ENCODE data around the gene ASGR2. TPM values are rescaled to one million over a fixed set of nuclear protein-coding genes. Genes with fewer than 3 reads are reported as not detected.
"Not testable (repeated sequence)": the region's sequence is repeated elsewhere in the genome, so short reads cannot be mapped to it uniquely, and the experiment has no call there.

ASGR2 gene
- total and polyA plus RNA-seq, 3 donors from 2014 or later, result 0.47 to 2.6 (median 1.1) TPM

DNA sequence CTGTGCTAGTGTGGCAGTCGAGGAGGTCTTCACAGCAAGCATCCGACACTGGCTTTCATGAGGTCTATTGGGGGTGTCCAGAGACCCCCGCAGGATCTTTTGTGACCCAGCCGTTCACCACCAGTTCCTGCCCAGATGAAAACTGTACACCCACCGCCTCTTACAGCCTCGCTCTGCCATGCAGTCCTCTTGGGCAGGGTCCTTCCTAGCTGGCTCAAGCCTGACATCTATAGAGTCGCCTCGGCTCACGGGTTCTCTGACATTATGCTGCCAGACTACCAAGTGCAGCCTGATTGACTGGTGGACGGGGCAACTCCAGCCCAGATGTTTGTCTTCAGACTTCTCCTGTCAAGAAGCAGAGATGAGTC is 20.0 kb downstream of the ASGR2 start:
- H3K4me1 ChIP-seq, result peaks cover 6% of the 10 kb centered on the region
- no peaks in the 10 kb centered on the region for H3K9me3 ChIP-seq
- WGBS, 2 donors, result 81 to 87% methylated on average over 6 to 10 of the region's 10 CpGs
- no peak for DNase-seq
- intact Hi-C loops (cut with DNase I; ENCODE audit: low total_unique reads), result no loop called here
- H3K36me3 ChIP-seq (ENCODE audit: low read depth, missing control alignments), result no peaks in the 10 kb centered on the region
- no peak overlapping the region for H3K4me3 ChIP-seq
- no peaks in the 10 kb centered on the region for H3K27me3 ChIP-seq
- H3K27ac ChIP-seq, result no peak overlapping the region
- TF ChIP-seq POLR2A (IDR thresholded peaks at IDR 0.05), result no peak
- TF ChIP-seq, protein P1, sequence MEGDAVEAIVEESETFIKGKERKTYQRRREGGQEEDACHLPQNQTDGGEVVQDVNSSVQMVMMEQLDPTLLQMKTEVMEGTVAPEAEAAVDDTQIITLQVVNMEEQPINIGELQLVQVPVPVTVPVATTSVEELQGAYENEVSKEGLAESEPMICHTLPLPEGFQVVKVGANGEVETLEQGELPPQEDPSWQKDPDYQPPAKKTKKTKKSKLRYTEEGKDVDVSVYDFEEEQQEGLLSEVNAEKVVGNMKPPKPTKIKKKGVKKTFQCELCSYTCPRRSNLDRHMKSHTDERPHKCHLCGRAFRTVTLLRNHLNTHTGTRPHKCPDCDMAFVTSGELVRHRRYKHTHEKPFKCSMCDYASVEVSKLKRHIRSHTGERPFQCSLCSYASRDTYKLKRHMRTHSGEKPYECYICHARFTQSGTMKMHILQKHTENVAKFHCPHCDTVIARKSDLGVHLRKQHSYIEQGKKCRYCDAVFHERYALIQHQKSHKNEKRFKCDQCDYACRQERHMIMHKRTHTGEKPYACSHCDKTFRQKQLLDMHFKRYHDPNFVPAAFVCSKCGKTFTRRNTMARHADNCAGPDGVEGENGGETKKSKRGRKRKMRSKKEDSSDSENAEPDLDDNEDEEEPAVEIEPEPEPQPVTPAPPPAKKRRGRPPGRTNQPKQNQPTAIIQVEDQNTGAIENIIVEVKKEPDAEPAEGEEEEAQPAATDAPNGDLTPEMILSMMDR (IDR thresholded peaks at IDR 0.05), result no peak

DNA sequence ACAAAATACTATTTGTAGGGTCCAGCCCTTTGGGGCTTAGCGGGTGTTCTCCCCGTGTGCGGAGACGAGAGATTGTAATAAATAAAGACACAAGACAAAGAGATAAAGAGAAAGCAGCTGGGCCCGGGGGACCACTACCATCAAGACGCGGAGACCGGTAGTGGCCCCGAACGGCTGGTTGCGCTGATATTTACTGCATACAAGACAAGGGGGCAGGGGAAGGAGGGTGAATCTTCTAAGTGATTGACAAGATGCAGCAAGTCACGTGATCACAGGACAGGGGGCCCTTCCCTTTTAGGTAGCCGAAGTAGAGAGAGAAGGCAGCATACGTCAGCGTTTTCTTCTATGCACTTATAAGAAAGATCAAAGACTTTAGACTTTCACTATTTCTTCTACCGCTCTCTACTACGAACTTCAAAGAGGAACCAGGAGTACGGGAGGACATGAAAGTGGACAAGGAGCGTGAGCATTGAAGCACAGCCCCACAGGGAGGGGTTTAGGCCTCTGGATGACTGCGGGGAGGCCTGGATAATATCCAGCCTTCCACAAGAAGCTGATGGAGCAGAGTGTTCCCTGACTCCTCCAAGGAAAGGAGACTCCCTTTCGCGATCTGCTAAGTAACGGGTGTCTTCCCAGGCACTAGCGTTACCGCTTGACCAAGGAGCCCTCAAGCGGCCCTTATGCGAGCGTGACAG is 23.2 kb downstream of the ASGR2 start:
- H3K4me1 ChIP-seq; H3K9me3 ChIP-seq; H3K27me3 ChIP-seq; intact Hi-C loops (cut with DNase I; ENCODE audit: low total_unique reads); H3K36me3 ChIP-seq (ENCODE audit: low read depth, missing control alignments): not testable (repeated sequence)
- DNase-seq, result peak; percentile 69
- Histone ChIP-seq H3K4me3 (peak overlapping the region; percentile 15 to 26), H3K27ac (peak overlapping the region; percentile 39 to 52)
- WGBS, 2 donors, result 28 to 31% methylated on average over 23 to 28 of the region's 28 CpGs

DNA sequence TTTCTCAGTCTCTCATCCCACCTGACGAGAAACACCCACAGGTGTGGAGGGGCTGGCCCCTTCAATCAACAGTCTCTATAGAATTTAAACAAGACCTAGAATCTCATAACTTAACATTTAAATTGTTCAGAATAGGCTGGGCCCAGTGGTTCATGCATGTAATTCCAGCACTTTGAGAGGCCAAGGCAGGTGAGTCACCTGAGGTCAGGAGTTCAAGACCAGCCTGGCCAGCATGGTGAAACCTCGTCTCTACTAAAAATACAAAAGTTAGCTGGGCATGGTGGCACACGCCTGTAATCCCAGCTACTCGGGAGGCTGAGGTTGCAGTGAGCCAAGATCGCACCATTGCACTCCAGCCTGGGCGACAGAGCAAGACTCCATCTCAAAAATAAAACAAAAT is 25.1 kb downstream of the ASGR2 start:
- H3K4me3 ChIP-seq; H3K36me3 ChIP-seq (ENCODE audit: low read depth, missing control alignments); DNase-seq; H3K4me1 ChIP-seq; H3K27me3 ChIP-seq; intact Hi-C loops (cut with DNase I; ENCODE audit: low total_unique reads); H3K27ac ChIP-seq; H3K9me3 ChIP-seq: not testable (repeated sequence)
- WGBS, 2 donors, result 92 to 94% methylated on average over 6 of the region's 6 CpGs

DNA sequence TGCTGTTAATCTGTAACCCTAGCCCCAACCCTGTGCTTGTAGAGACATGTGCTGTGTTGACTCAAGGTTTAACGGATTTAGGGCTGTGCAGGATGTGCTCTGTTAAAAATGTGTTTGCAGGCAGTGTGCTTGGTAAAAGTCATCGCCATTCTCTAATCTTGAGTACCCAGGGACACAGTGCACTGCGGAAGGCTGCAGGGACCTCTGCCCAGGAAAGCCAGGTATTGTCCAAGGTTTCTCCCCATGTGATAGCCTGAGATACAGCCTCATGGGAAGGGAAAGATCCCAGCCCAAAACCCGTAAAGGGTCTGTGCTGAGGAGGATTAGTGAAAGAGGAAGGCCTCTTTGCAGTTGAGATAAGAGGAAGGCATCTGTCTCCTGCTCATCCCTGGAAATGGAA is 26.2 kb downstream of the ASGR2 start:
- H3K4me3 ChIP-seq; H3K27me3 ChIP-seq; H3K27ac ChIP-seq; H3K4me1 ChIP-seq; DNase-seq; H3K9me3 ChIP-seq; intact Hi-C loops (cut with DNase I; ENCODE audit: low total_unique reads); H3K36me3 ChIP-seq (ENCODE audit: low read depth, missing control alignments): not testable (repeated sequence)
- WGBS, 2 donors, result 31 to 49% methylated on average over 4 of the region's 4 CpGs

DNA sequence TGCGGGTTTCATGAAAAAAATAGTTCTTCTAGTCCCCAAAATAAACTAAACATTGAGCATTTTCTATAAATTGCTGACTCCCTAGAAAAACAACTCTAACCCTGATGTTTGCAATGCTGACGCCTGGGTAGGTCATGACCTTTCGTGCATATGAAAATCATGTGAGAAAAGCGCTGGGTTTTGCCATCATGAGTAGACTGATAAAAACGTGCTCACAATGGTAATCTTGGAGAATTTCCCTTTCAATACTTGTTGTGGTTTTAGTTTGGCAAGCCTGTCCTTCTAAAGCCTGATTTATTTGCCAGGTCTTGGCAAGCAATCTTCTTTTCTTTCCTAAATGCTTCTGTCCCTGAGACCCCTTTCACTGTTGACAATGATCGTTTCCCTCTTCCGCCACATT is 30.5 kb downstream of the ASGR2 start:
- DNase-seq, result no peak
- H3K36me3 ChIP-seq (ENCODE audit: low read depth, missing control alignments), result no peaks in the 10 kb centered on the region
- no peaks in the 10 kb centered on the region for H3K4me1 ChIP-seq
- intact Hi-C loops (cut with DNase I; ENCODE audit: low total_unique reads), result no loop called here
- H3K27ac ChIP-seq, result no peak overlapping the region
- H3K4me3 ChIP-seq, result no peak overlapping the region
- WGBS, 2 donors, result 64 to 67% methylated on average over 7 of the region's 7 CpGs
- TF ChIP-seq, protein P1 (IDR thresholded peaks at IDR 0.05), result no peak
- TF ChIP-seq POLR2A (IDR thresholded peaks at IDR 0.05), result no peak
- H3K9me3 ChIP-seq, result no peaks in the 10 kb centered on the region
- H3K27me3 ChIP-seq, result no peaks in the 10 kb centered on the region

DNA sequence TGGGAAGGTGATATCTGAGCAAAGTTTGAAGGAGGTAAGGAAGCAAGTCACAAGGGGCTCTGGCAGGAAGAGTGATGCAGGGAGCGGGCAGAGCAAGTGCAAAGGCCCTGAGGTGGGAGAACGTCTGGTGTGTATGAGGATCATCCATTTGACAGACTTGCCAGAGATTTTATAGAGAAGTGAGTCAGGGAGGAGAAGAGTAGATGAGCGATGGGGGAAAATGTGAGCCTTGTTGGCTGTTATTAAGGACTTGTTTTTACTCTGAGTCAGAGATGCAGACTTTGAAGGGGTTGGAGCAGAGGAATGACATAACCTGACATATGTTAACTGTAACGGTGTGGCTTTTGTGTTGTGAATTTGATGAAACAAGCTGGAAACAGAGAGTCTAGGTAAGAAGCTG is 31.0 kb downstream of the ASGR2 start:
- no peak for DNase-seq
- WGBS, 2 donors, result 88 to 93% methylated on average over 4 of the region's 4 CpGs
- H3K27ac ChIP-seq, result no peak overlapping the region
- no peak overlapping the region for H3K4me3 ChIP-seq
- H3K9me3 ChIP-seq, result no peaks in the 10 kb centered on the region
- no peak for TF ChIP-seq POLR2A (IDR thresholded peaks at IDR 0.05)
- H3K4me1 ChIP-seq, result no peaks in the 10 kb centered on the region
- no peaks in the 10 kb centered on the region for H3K36me3 ChIP-seq (ENCODE audit: low read depth, missing control alignments)
- intact Hi-C loops (cut with DNase I; ENCODE audit: low total_unique reads), result no loop called here
- H3K27me3 ChIP-seq, result no peaks in the 10 kb centered on the region

All from testis (tissue), 3 donors.